ENCODE data around the gene ACAP3. TPM values are rescaled to one million over a fixed set of nuclear protein-coding genes. Genes with fewer than 3 reads are reported as not detected.

ACAP3 gene
- total and polyA plus RNA-seq, 10 of the 15 experiments (the other 5 are each of a cell fraction or from before 2014, with no cell fraction given), result 0.05 to 34.2 (median 7.1) TPM

DNA sequence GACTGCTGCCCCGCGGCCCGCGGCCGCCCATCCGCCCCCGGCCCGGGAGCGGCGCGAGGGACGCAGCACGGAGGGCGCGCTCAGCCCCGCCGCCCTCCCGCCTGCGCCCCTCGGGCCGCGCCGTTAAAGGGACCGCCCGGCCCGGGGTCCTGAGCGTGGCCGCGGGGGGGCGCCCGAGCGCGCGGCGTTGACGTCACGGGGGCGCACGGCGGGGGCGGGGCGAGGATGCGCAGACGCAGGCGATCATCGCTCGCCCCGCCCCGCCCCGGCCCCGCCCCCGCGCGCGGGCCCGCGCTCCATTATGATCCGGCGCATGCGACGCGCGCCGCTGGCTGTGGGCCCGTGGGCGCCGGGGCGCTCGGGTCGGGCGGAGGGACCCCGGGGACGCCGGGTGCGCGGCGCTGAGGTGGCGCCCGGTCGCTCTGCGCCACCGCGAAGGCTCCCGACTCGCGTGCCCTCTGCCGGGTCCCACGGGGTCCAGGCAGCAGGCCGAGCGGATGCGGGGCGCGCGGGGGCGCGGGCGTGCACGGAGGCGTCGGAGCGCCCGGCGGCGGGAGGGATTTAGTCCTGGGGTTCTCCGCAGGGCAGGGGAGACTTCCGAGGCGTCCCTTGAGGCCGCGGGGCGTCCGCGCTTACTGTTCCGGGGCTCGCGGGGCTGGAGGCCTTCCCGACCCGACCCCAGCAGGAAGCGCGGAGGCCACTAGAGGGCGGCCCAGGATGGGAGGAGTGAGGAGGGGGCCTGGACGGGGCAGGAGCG lies 41.7 kb upstream of the ACAP3 start, which contains the start of gene DVL1:
Gene DVL1 (minus strand): TSS at position 163 of the 757 bp plus-strand sequence. CDS start 353 bp downstream, outside the sequence.
- H3K27ac ChIP-seq (ENCODE audit: control insufficient read depth, insufficient read depth), result peak within 1 kb of the TSS; percentile 80
- peak; percentile 57 for TF ChIP-seq RAD21 (IDR thresholded peaks at IDR 0.05; ENCODE audit: insufficient read depth, low read depth, low read length)
- 0 out of 2 replicates have a peak, but pooled peaks have one; percentile 62 for TF ChIP-seq ZSCAN29 (IDR thresholded peaks at IDR 0.05)
- no peak for TF ChIP-seq MTA3 (IDR thresholded peaks at IDR 0.05; ENCODE audit: borderline replicate concordance, low read length)
- no peak for TF ChIP-seq ZNF274 (IDR thresholded peaks at IDR 0.05; ENCODE audit: insufficient read depth, insufficient read length)
- peak; percentile 69 for TF ChIP-seq KLF5 (IDR thresholded peaks at IDR 0.05; ENCODE audit: partially characterized antibody)
- peak; percentile 70 for TF ChIP-seq SMARCA5 (IDR thresholded peaks at IDR 0.05)
- TF ChIP-seq, protein P1, sequence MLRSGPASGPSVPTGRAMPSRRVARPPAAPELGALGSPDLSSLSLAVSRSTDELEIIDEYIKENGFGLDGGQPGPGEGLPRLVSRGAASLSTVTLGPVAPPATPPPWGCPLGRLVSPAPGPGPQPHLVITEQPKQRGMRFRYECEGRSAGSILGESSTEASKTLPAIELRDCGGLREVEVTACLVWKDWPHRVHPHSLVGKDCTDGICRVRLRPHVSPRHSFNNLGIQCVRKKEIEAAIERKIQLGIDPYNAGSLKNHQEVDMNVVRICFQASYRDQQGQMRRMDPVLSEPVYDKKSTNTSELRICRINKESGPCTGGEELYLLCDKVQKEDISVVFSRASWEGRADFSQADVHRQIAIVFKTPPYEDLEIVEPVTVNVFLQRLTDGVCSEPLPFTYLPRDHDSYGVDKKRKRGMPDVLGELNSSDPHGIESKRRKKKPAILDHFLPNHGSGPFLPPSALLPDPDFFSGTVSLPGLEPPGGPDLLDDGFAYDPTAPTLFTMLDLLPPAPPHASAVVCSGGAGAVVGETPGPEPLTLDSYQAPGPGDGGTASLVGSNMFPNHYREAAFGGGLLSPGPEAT (IDR thresholded peaks at IDR 0.05; ENCODE audit: low read depth), result no peak
- TF ChIP-seq TBL1XR1 (IDR thresholded peaks at IDR 0.05; ENCODE audit: low read depth, low read length), result no peak
- no peak for TF ChIP-seq POU2F2 (IDR thresholded peaks at IDR 0.05; ENCODE audit: borderline replicate concordance, low read depth, low read length)
- TF ChIP-seq, protein P2, sequence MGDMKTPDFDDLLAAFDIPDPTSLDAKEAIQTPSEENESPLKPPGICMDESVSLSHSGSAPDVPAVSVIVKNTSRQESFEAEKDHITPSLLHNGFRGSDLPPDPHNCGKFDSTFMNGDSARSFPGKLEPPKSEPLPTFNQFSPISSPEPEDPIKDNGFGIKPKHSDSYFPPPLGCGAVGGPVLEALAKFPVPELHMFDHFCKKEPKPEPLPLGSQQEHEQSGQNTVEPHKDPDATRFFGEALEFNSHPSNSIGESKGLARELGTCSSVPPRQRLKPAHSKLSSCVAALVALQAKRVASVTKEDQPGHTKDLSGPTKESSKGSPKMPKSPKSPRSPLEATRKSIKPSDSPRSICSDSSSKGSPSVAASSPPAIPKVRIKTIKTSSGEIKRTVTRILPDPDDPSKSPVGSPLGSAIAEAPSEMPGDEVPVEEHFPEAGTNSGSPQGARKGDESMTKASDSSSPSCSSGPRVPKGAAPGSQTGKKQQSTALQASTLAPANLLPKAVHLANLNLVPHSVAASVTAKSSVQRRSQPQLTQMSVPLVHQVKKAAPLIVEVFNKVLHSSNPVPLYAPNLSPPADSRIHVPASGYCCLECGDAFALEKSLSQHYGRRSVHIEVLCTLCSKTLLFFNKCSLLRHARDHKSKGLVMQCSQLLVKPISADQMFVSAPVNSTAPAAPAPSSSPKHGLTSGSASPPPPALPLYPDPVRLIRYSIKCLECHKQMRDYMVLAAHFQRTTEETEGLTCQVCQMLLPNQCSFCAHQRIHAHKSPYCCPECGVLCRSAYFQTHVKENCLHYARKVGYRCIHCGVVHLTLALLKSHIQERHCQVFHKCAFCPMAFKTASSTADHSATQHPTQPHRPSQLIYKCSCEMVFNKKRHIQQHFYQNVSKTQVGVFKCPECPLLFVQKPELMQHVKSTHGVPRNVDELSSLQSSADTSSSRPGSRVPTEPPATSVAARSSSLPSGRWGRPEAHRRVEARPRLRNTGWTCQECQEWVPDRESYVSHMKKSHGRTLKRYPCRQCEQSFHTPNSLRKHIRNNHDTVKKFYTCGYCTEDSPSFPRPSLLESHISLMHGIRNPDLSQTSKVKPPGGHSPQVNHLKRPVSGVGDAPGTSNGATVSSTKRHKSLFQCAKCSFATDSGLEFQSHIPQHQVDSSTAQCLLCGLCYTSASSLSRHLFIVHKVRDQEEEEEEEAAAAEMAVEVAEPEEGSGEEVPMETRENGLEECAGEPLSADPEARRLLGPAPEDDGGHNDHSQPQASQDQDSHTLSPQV (IDR thresholded peaks at IDR 0.05), result no peak
- no peak for TF ChIP-seq NBN (IDR thresholded peaks at IDR 0.05)
- no peak for TF ChIP-seq MXI1 (IDR thresholded peaks at IDR 0.05; ENCODE audit: low read depth, low read length)
- no peak for TF ChIP-seq JUND (IDR thresholded peaks at IDR 0.05; ENCODE audit: low read depth, low read length)
- peak; percentile 83 for TF ChIP-seq ZNF217 (IDR thresholded peaks at IDR 0.05)

More for the DNA sequence above, 41.7 kb upstream of the ACAP3 start, which contains the start of gene DVL1:
- DNase-seq (ENCODE audit: low read depth, low spot score), result no peak
- peak; percentile 58 for ATAC-seq
- in situ Hi-C loops (cut with MboI) (no loop called here), intact Hi-C loops (cut with micrococcal nuclease; ENCODE audit: unreplicated experiment) (loop anchor here (2.0 kb wide), 1 partner anchor 49 kb away; the partner anchor contains the start of gene CCNL2)
- BruUV-seq (replicated peaks), result no TSS peak
- Histone ChIP-seq H3K36me3 (ENCODE audit: control insufficient read depth in 2 of 2, insufficient read depth in 2 of 2, low read length in 1 of 2) (no peaks in the 10 kb centered on the region), H3K4me1 (ENCODE audit: control insufficient read depth, insufficient read depth, low read length) (peaks cover 6% of the 10 kb centered on the region; the same call in 1 of the 2 replicates), H2AFZ (ENCODE audit: control insufficient read depth, low read depth, low read length) (peak within 1 kb of the TSS; percentile 86), H3K9me3 (replicated peaks; ENCODE audit: control insufficient read depth, insufficient read depth, low read length) (no peaks in the 10 kb centered on the region), H3K4me3 (peak within 1 kb of the TSS; percentile 83), H3K79me2 (ENCODE audit: control insufficient read depth, insufficient read depth, low read length) (peaks cover 2% of the 10 kb centered on the region), H3K9ac (ENCODE audit: control insufficient read depth, insufficient read depth, low read length) (peak within 1 kb of the TSS; percentile 81), H3K27me3 (replicated peaks in 1 of 2; ENCODE audit: control insufficient read depth in 2 of 2, insufficient read depth in 2 of 2, low read length in 1 of 2) (peaks cover 0 to 2% of the 10 kb centered on the region in 2 experiments; a peak in 2 of 4 replicates), H3K4me2 (ENCODE audit: control insufficient read depth, insufficient read depth) (peak within 1 kb of the TSS; percentile 83), H4K20me1 (ENCODE audit: control insufficient read depth, insufficient read depth) (no peaks in the 10 kb centered on the region)
- WGBS (ENCODE audit: insufficient coverage, insufficient replicate concordance, low lambda C conversion rate, missing lambda C conversion rate), result 0% methylated on average over 52 of the region's 122 CpGs
- ChIA-PET RAD21 (ENCODE audit: unreplicated experiment) (no interaction called here), SMC1A (ENCODE audit: uncharacterized antibody, unreplicated experiment) (no interaction called here), POLR2A (no interaction called here), CTCF (interaction anchor here (1.1 to 2.1 kb wide), 2 partner anchors 22 to 155 kb away, joined by 3 to 12 read pairs; no protein-coding TSS in a partner anchor)
- FAIRE-seq, result no peak
